HCT116 (cell line): ENCODE results near the gene OPHN1. TPM values are rescaled to one million over a fixed set of nuclear protein-coding genes. Genes with fewer than 3 reads are reported as not detected.

Experiments
- ATAC-seq: fragments of 200-7000 bp; cut with Tn5 transposase; 2 replicates; pipeline ENCODE4 v1.9.1; 2020; ENCODE audit warnings: mild to moderate bottlenecking, moderate library complexity
- BruUV-seq: library from RNA; stranded (reverse); fragments of 400-500 nt; replicated peaks from 2 replicates; lab custom pipeline; 2021; lab: Mats Ljungman, UMichigan
- CTCF ChIA-PET: fragments of 300-600 bp; sonication (Branson Sonifier 250); formaldehyde crosslinking; loops from one replicate; lab custom pipeline; 2021; ENCODE audit warnings: antibody characterized with exemption; lab: Charles Lee
- POLR2A ChIA-PET: fragments of 300-600, 350-600 bp; sonication (Branson Sonifier 250); formaldehyde crosslinking; loops from one replicate; lab custom pipeline; 2021; ENCODE audit warnings: antibody characterized with exemption; lab: Charles Lee
- RAD21 ChIA-PET, 2 experiments: fragments of 300-600 bp; sonication (Branson Sonifier 250); formaldehyde crosslinking; loops; one replicate each; lab custom pipeline; 2023; ENCODE audit warnings: low total read pairs in 2 of 2; ENCODE audit not compliant: uncharacterized antibody in 2 of 2, unreplicated experiment in 2 of 2, low non-redundant PET in 1 of 2; lab: Charles Lee
- DNase-seq: peaks from one replicate; pipeline ENCODE4 v3.0.0-alpha.2; 2010; ENCODE audit warnings: low read depth, low spot score
- H2AFZ ChIP-seq: fragments of 200-600 bp; shearing (Covaris generic), sonication (generic); 2 replicates; pipeline ENCODE4 v1.6.1; 2017; ENCODE audit warnings: low read depth, mixed run types, mixed read lengths, antibody characterized with exemption, low read length; ENCODE audit not compliant: poor library complexity, severe bottlenecking
- H3K27ac ChIP-seq: 2 replicates; pipeline ENCODE4 v1.5.1; 2012; ENCODE audit warnings: low read depth, low read length
- H3K27me3 ChIP-seq: fragments of 200-600 bp; sonication (generic); 2 replicates; pipeline ENCODE4 v1.6.1; 2016; ENCODE audit warnings: mixed run types, low read length, mixed read lengths; ENCODE audit not compliant: insufficient read depth
- H3K36me3 ChIP-seq, 2 experiments: fragments of 200-500 bp in 1 of 2; fragments of 200-600 bp in 1 of 2; sonication (Bioruptor generic) in 1 of 2; sonication (generic) in 1 of 2; 2 replicates each; pipeline versions ENCODE4 v1.5.1 to v1.6.1; 2014 to 2016; ENCODE audit warnings: low read length in 2 of 2, inconsistent platforms in 1 of 2, mixed read lengths in 1 of 2, mixed run types in 1 of 2; ENCODE audit not compliant: insufficient read depth in 2 of 2, control insufficient read depth in 1 of 2
- H3K4me1 ChIP-seq, 2 experiments: fragments of 200-600 bp in 1 of 2; sonication (generic) in 1 of 2; 2 replicates each; pipeline versions ENCODE4 v1.5.1 to v1.6.1; 2012 to 2017; ENCODE audit warnings: low read length in 2 of 2, inconsistent platforms in 1 of 2, mild to moderate bottlenecking in 1 of 2, mixed read lengths in 1 of 2, mixed run types in 1 of 2, moderate library complexity in 1 of 2; ENCODE audit not compliant: insufficient read depth in 2 of 2, control insufficient read depth in 1 of 2
- H3K4me2 ChIP-seq: fragments of 200-600 bp; sonication (generic); 2 replicates; pipeline ENCODE4 v1.6.1; 2017; ENCODE audit warnings: mixed run types, low read length, mixed read lengths
- H3K4me3 ChIP-seq, 2 experiments: fragments of 200-600 bp in 1 of 2; sonication (generic) in 1 of 2; replicated peaks in 1 of 2; 2 replicates each; pipeline ENCODE4 v1.5.1; 2011 to 2016; ENCODE audit warnings: low read length in 2 of 2, control low read depth in 1 of 2, low read depth in 1 of 2, mild to moderate bottlenecking in 1 of 2, mixed read lengths in 1 of 2, mixed run types in 1 of 2
- H3K79me2 ChIP-seq: fragments of 200-600 bp; sonication (generic); 2 replicates; pipeline ENCODE4 v1.6.1; 2017; ENCODE audit warnings: mild to moderate bottlenecking, mixed run types, low read length, moderate library complexity, mixed read lengths; ENCODE audit not compliant: insufficient read depth
- H3K9ac ChIP-seq: fragments of 200-600 bp; sonication (generic); 2 replicates; pipeline ENCODE4 v1.6.1; 2016; ENCODE audit warnings: low read length, mixed read lengths
- H3K9me2 ChIP-seq: fragments of 200-600 bp; sonication (generic), shearing (Covaris generic); 2 replicates; pipeline ENCODE4 v1.6.1; 2017; ENCODE audit warnings: mixed run types, mild to moderate bottlenecking, moderate library complexity; ENCODE audit not compliant: insufficient read depth
- H3K9me3 ChIP-seq, 2 experiments: fragments of 200-500 bp in 1 of 2; fragments of 200-600 bp in 1 of 2; sonication (Bioruptor generic) in 1 of 2; sonication (generic) in 1 of 2; 2 replicates each; pipeline ENCODE4 v1.6.1; 2014 to 2017; ENCODE audit warnings: low read length in 2 of 2, mixed read lengths in 2 of 2, inconsistent platforms in 1 of 2, low read depth in 1 of 2, mild to moderate bottlenecking in 1 of 2, mixed run types in 1 of 2, moderate library complexity in 1 of 2; ENCODE audit not compliant: control insufficient read depth in 1 of 2, insufficient read depth in 1 of 2
- H4K20me1 ChIP-seq: fragments of 200-600 bp; sonication (generic), shearing (Covaris generic); 2 replicates; pipeline ENCODE4 v1.6.1; 2017; ENCODE audit warnings: mixed run types, mild to moderate bottlenecking, moderate library complexity; ENCODE audit not compliant: insufficient read depth
- CBX3 ChIP-seq: IDR thresholded peaks from 2 replicates; pipeline ENCODE4 v1.6.1; 2012; ENCODE audit warnings: low read depth
- EGR1 ChIP-seq: IDR thresholded peaks from 2 replicates; pipeline ENCODE4 v1.6.1; 2012; ENCODE audit warnings: low read depth
- ELF1 ChIP-seq: IDR thresholded peaks from 2 replicates; pipeline ENCODE4 v1.6.1; 2012; ENCODE audit warnings: low read depth, borderline replicate concordance
- EZH2 ChIP-seq: fragments of 200-600 bp; sonication (generic); IDR thresholded peaks from 2 replicates; pipeline ENCODE4 v1.6.1; 2017; ENCODE audit warnings: antibody characterized with exemption, mixed run types
- FOSL1 ChIP-seq: IDR thresholded peaks from 2 replicates; pipeline ENCODE4 v1.6.1; 2012; ENCODE audit warnings: low read depth
- MAX ChIP-seq: IDR thresholded peaks from 2 replicates; pipeline ENCODE4 v1.6.1; 2012
- REST ChIP-seq: IDR thresholded peaks from 2 replicates; pipeline ENCODE4 v1.6.1; 2012; ENCODE audit warnings: low read depth
- SIN3A ChIP-seq: IDR thresholded peaks from 2 replicates; pipeline ENCODE4 v1.6.1; 2012; ENCODE audit warnings: low read depth
- YY1 ChIP-seq: IDR thresholded peaks from 2 replicates; pipeline ENCODE4 v1.6.1; 2011; ENCODE audit warnings: low read length, low read depth, moderate library complexity, mild to moderate bottlenecking; ENCODE audit not compliant: insufficient replicate concordance; ENCODE audit errors: extremely low read depth
- ZFX ChIP-seq: fragments of 450-650 bp; IDR thresholded peaks from 2 replicates; pipeline ENCODE4 v1.6.1; 2017
- ZNF274 ChIP-seq: fragments of 200-500 bp; sonication (Bioruptor generic); IDR thresholded peaks from 2 replicates; pipeline ENCODE4 v1.6.1; 2014; ENCODE audit warnings: mild to moderate bottlenecking, low read depth, low read length, inconsistent platforms
- intact Hi-C: fragments of 100-400 bp; cut with micrococcal nuclease; formaldehyde crosslinking; loops from 2 replicates; pipeline ENCODE4 v1.10.0; 2022
- total RNA-seq: library from RNA; stranded (reverse); gene quantifications from one replicate; pipeline ENCODE4 v1.2.1, GENCODE V29; 2021; ENCODE audit not compliant: unreplicated experiment

OPHN1 gene
- total RNA-seq, 1 experiment from 2014 or later: 2.9 TPM

GRCh38 chrX:68376373-68376772, 56.9 kb downstream of the OPHN1 start:
- H3K4me3 ChIP-seq: no peak overlapping the region
- H3K4me2 ChIP-seq: no peak overlapping the region
- no peak for TF ChIP-seq ZFX
- TF ChIP-seq FOSL1: no peak
- TF ChIP-seq ELF1: no peak
- TF ChIP-seq MAX: no peak
- TF ChIP-seq EGR1: no peak
- TF ChIP-seq SIN3A: no peak
- TF ChIP-seq CBX3: no peak
- no peak for TF ChIP-seq REST
- TF ChIP-seq EZH2: no peak
- no peak for TF ChIP-seq YY1
- no peak for TF ChIP-seq ZNF274
- H3K9ac ChIP-seq: no peak overlapping the region
- no peaks in the 10 kb centered on the region for H3K9me3 ChIP-seq
- intact Hi-C loops: no loop called here
- H3K27me3 ChIP-seq: no peaks in the 10 kb centered on the region
- H4K20me1 ChIP-seq: no peaks in the 10 kb centered on the region
- no peak overlapping the region for H3K27ac ChIP-seq
- DNase-seq (no peak), ATAC-seq (no peak)
- RAD21 ChIA-PET: no interaction called here
- POLR2A ChIA-PET: no interaction called here
- no peak overlapping the region for H2AFZ ChIP-seq
- no peaks in the 10 kb centered on the region for H3K79me2 ChIP-seq
- CTCF ChIA-PET: no interaction called here
- no peaks in the 10 kb centered on the region for H3K36me3 ChIP-seq
- H3K4me1 ChIP-seq: no peaks in the 10 kb centered on the region
- BruUV-seq: no TSS peak
- H3K9me2 ChIP-seq: no peaks in the 10 kb centered on the region
